Hematopoietic multipotent progenitor cell treated with erythropoietin and hydrocortisone succinate and interleukin-3 and kit ligand, for 17 days (in vitro differentiated cells): ENCODE data around the gene SPC25.

ENCODE experiments used
- DNase-seq: peaks from one replicate; pipeline ENCODE4 v3.0.0-alpha.2; 2015; ENCODE audit warnings: low spot score

The SPC25 gene

GRCh38 chr2:168843253-168843652 lies 47.0 kb downstream of the SPC25 start:
- no peak for DNase-seq

GRCh38 chr2:168841445-168841844 lies 48.8 kb downstream of the SPC25 start:
- DNase-seq, result no peak

GRCh38 chr2:168835969-168836368 lies 54.3 kb downstream of the SPC25 start:
- DNase-seq, result no peak

- DNase-seq, result no peak
Observed at GRCh38 chr2:168831662-168832061, 58.6 kb downstream of the SPC25 start.

DNA sequence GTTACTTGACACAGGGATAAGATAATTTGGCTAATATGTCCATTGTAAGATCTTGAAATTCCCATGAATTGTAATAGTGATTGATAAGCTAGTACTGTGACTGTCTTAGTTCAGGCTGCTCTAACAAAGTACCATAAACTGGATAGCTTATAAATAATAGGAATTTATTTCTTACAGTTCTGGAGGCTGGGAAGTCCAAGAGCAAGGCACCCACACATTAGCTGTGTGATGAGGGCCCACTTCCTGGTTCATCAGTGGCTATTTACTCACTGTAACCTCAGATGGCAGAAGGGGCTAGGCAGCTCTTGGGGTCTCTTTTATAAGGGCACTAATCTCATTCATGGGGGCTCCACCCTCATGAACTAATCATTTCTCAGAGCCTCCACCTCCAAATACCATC lies 59.3 kb downstream of the SPC25 start:
- DNase-seq, result no peak

- DNase-seq, result no peak
Observed at GRCh38 chr2:168825126-168825525, 65.1 kb downstream of the SPC25 start.

GRCh38 chr2:168821992-168822391 lies 68.2 kb downstream of the SPC25 start:
- DNase-seq, result no peak

DNA sequence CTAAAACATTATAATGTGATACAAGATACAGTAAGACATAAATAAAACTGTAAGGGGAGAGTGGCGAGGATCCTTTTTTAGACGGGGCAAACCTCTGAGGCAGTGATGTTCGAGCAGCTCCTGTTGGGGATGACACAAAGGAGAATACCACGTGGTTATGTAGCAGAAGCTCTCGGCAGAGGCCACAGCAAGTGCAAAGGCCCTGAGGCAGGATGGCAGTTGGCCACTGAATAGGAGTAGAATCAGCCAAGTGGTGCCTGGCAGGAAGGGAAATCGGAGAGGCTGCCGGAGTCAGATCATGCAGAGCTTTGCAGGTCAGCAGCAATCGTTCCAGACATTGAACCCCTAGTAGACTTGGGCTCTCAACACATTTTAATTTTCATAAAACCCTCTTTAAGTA lies 68.7 kb downstream of the SPC25 start:
- no peak for DNase-seq
